ENCODE data around the gene UNC93B1. TPM values are rescaled to one million over a fixed set of nuclear protein-coding genes. Genes with fewer than 3 reads are reported as not detected.

The UNC93B1 gene
- total RNA-seq (2012; rRNA removed) = 18.5 and 22.5 TPM in 2 replicates

GRCh38 chr11:68003846-68004550 lies at the start of gene UNC93B1:
Gene UNC93B1 (minus strand): TSS chr11:68004097. CDS start chr11:68004043, 54 bp downstream.
- Histone ChIP-seq H3K4me3 (ENCODE audit: low read length) (peak within 1 kb of the TSS; percentile 79), H3K27me3 (ENCODE audit: control insufficient read depth, insufficient read depth, low read length) (no peaks in the 10 kb centered on the region), H3K36me3 (ENCODE audit: insufficient read depth, low read length) (no peaks in the 10 kb centered on the region), H3K4me2 (ENCODE audit: low read length) (peak within 1 kb of the TSS; percentile 75), H3K9me3 (replicated peaks; ENCODE audit: low read length) (no peaks in the 10 kb centered on the region), H3K4me1 (ENCODE audit: control insufficient read depth, insufficient read depth, low read length) (peaks cover 19% of the 10 kb centered on the region), H3K9ac (ENCODE audit: low read depth, low read length) (peak within 1 kb of the TSS; percentile 51)

- Histone ChIP-seq H3K9me3 (replicated peaks; ENCODE audit: low read length) (no peaks in the 10 kb centered on the region), H3K27me3 (ENCODE audit: control insufficient read depth, insufficient read depth, low read length) (no peaks in the 10 kb centered on the region), H3K36me3 (ENCODE audit: insufficient read depth, low read length) (peaks cover 43% of the 10 kb centered on the region), H3K9ac (ENCODE audit: low read depth, low read length) (no peak overlapping the region), H3K4me1 (ENCODE audit: control insufficient read depth, insufficient read depth, low read length) (no peaks in the 10 kb centered on the region), H3K4me2 (ENCODE audit: low read length) (no peak overlapping the region), H3K4me3 (ENCODE audit: low read length) (no peak overlapping the region)
Observed at GRCh38 chr11:68053117-68053516, 49.2 kb upstream of the UNC93B1 start.

GRCh38 chr11:68052137-68052873 lies 48.4 kb upstream of the UNC93B1 start:
- Histone ChIP-seq H3K4me1 (ENCODE audit: control insufficient read depth, insufficient read depth, low read length) (no peaks in the 10 kb centered on the region), H3K27me3 (ENCODE audit: control insufficient read depth, insufficient read depth, low read length) (no peaks in the 10 kb centered on the region), H3K4me3 (ENCODE audit: low read length) (no peak overlapping the region), H3K4me2 (ENCODE audit: low read length) (no peak overlapping the region), H3K9me3 (replicated peaks; ENCODE audit: low read length) (no peaks in the 10 kb centered on the region), H3K9ac (ENCODE audit: low read depth, low read length) (no peak overlapping the region), H3K36me3 (ENCODE audit: insufficient read depth, low read length) (peaks cover 48% of the 10 kb centered on the region)

- no peaks in the 10 kb centered on the region for H3K27me3 ChIP-seq (ENCODE audit: control insufficient read depth, insufficient read depth, low read length)
- H3K9ac ChIP-seq (ENCODE audit: low read depth, low read length) = no peak overlapping the region
- no peak overlapping the region for H3K4me2 ChIP-seq (ENCODE audit: low read length)
- H3K9me3 ChIP-seq (replicated peaks; ENCODE audit: low read length) = no peaks in the 10 kb centered on the region
- peaks cover 53% of the 10 kb centered on the region for H3K36me3 ChIP-seq (ENCODE audit: insufficient read depth, low read length)
- no peak overlapping the region for H3K4me3 ChIP-seq (ENCODE audit: low read length)
- H3K4me1 ChIP-seq (ENCODE audit: control insufficient read depth, insufficient read depth, low read length) = no peaks in the 10 kb centered on the region
Observed at GRCh38 chr11:68051191-68052136, 47.6 kb upstream of the UNC93B1 start.

- H3K27me3 ChIP-seq (ENCODE audit: control insufficient read depth, insufficient read depth, low read length) = no peaks in the 10 kb centered on the region
- peaks cover 60% of the 10 kb centered on the region for H3K36me3 ChIP-seq (ENCODE audit: insufficient read depth, low read length)
- no peak overlapping the region for H3K9ac ChIP-seq (ENCODE audit: low read depth, low read length)
- H3K9me3 ChIP-seq (replicated peaks; ENCODE audit: low read length) = no peaks in the 10 kb centered on the region
- H3K4me3 ChIP-seq (ENCODE audit: low read length) = no peak overlapping the region
- H3K4me1 ChIP-seq (ENCODE audit: control insufficient read depth, insufficient read depth, low read length) = no peaks in the 10 kb centered on the region
- H3K4me2 ChIP-seq (ENCODE audit: low read length) = no peak overlapping the region
Observed at GRCh38 chr11:68050371-68050841, 46.5 kb upstream of the UNC93B1 start.

GRCh38 chr11:68049509-68050370 lies 45.8 kb upstream of the UNC93B1 start:
- no peaks in the 10 kb centered on the region for H3K27me3 ChIP-seq (ENCODE audit: control insufficient read depth, insufficient read depth, low read length)
- H3K9me3 ChIP-seq (replicated peaks; ENCODE audit: low read length) = no peaks in the 10 kb centered on the region
- H3K4me2 ChIP-seq (ENCODE audit: low read length) = no peak overlapping the region
- peaks cover 67% of the 10 kb centered on the region for H3K36me3 ChIP-seq (ENCODE audit: insufficient read depth, low read length)
- H3K4me3 ChIP-seq (ENCODE audit: low read length) = no peak overlapping the region
- H3K9ac ChIP-seq (ENCODE audit: low read depth, low read length) = no peak overlapping the region
- H3K4me1 ChIP-seq (ENCODE audit: control insufficient read depth, insufficient read depth, low read length) = no peaks in the 10 kb centered on the region

GRCh38 chr11:68048681-68049508 lies 45.0 kb upstream of the UNC93B1 start:
- no peaks in the 10 kb centered on the region for H3K27me3 ChIP-seq (ENCODE audit: control insufficient read depth, insufficient read depth, low read length)
- no peaks in the 10 kb centered on the region for H3K9me3 ChIP-seq (replicated peaks; ENCODE audit: low read length)
- no peak overlapping the region for H3K4me3 ChIP-seq (ENCODE audit: low read length)
- no peak overlapping the region for H3K9ac ChIP-seq (ENCODE audit: low read depth, low read length)
- H3K4me1 ChIP-seq (ENCODE audit: control insufficient read depth, insufficient read depth, low read length) = no peaks in the 10 kb centered on the region
- H3K4me2 ChIP-seq (ENCODE audit: low read length) = no peak overlapping the region
- peaks cover 74% of the 10 kb centered on the region for H3K36me3 ChIP-seq (ENCODE audit: insufficient read depth, low read length)

GRCh38 chr11:68047437-68048290 lies 43.8 kb upstream of the UNC93B1 start:
- no peak overlapping the region for H3K4me3 ChIP-seq (ENCODE audit: low read length)
- H3K4me1 ChIP-seq (ENCODE audit: control insufficient read depth, insufficient read depth, low read length) = peaks cover 8% of the 10 kb centered on the region
- H3K4me2 ChIP-seq (ENCODE audit: low read length) = no peak overlapping the region
- peaks cover 79% of the 10 kb centered on the region for H3K36me3 ChIP-seq (ENCODE audit: insufficient read depth, low read length)
- H3K9ac ChIP-seq (ENCODE audit: low read depth, low read length) = no peak overlapping the region
- H3K27me3 ChIP-seq (ENCODE audit: control insufficient read depth, insufficient read depth, low read length) = no peaks in the 10 kb centered on the region
- no peaks in the 10 kb centered on the region for H3K9me3 ChIP-seq (replicated peaks; ENCODE audit: low read length)

GRCh38 chr11:68044898-68045351 lies 41.0 kb upstream of the UNC93B1 start:
- Histone ChIP-seq H3K4me1 (ENCODE audit: control insufficient read depth, insufficient read depth, low read length) (peaks cover 27% of the 10 kb centered on the region), H3K4me2 (ENCODE audit: low read length) (no peak overlapping the region), H3K27me3 (ENCODE audit: control insufficient read depth, insufficient read depth, low read length) (no peaks in the 10 kb centered on the region), H3K4me3 (ENCODE audit: low read length) (no peak overlapping the region), H3K36me3 (ENCODE audit: insufficient read depth, low read length) (peaks cover 58% of the 10 kb centered on the region), H3K9me3 (replicated peaks; ENCODE audit: low read length) (no peaks in the 10 kb centered on the region), H3K9ac (ENCODE audit: low read depth, low read length) (no peak overlapping the region)
